Upper lobe of left lung (tissue), 4 donors: Measurements from ENCODE around the gene TFG.
"Not testable (repeated sequence)": the region's sequence is repeated elsewhere in the genome, so short reads cannot be mapped to it uniquely, and the experiment has no call there.

Experiments
- EP300 ChIP-seq, 4 donors: sonication (generic); formaldehyde crosslinking; IDR thresholded peaks; one replicate each; pipeline ENCODE4 v1.5.1; 2017; ENCODE audit warnings: antibody characterized with exemption in 4 of 4, control low read depth in 2 of 4
- POLR2AphosphoS5 ChIP-seq, 2 donors: sonication (generic); formaldehyde crosslinking; IDR thresholded peaks; one replicate each; pipeline ENCODE4 v1.5.1; 2017; ENCODE audit warnings: antibody characterized with exemption in 2 of 2
- TF ChIP-seq, protein P1 (sequence below), 6 experiments: fragments of 450-650 bp in 4 of 6; fragments of 200-600 bp in 2 of 6; sonication (generic) in 2 of 6; IDR thresholded peaks; one replicate each; pipeline ENCODE4 v1.5.1; 2016 to 2019; ENCODE audit warnings: antibody characterized with exemption in 6 of 6

- TF ChIP-seq, protein P1, sequence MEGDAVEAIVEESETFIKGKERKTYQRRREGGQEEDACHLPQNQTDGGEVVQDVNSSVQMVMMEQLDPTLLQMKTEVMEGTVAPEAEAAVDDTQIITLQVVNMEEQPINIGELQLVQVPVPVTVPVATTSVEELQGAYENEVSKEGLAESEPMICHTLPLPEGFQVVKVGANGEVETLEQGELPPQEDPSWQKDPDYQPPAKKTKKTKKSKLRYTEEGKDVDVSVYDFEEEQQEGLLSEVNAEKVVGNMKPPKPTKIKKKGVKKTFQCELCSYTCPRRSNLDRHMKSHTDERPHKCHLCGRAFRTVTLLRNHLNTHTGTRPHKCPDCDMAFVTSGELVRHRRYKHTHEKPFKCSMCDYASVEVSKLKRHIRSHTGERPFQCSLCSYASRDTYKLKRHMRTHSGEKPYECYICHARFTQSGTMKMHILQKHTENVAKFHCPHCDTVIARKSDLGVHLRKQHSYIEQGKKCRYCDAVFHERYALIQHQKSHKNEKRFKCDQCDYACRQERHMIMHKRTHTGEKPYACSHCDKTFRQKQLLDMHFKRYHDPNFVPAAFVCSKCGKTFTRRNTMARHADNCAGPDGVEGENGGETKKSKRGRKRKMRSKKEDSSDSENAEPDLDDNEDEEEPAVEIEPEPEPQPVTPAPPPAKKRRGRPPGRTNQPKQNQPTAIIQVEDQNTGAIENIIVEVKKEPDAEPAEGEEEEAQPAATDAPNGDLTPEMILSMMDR (IDR thresholded peaks at IDR 0.05), result not testable (repeated sequence)
- not testable (repeated sequence) for TF ChIP-seq EP300, POLR2AphosphoS5 (IDR thresholded peaks at IDR 0.05)
Observed at GRCh38 chr3:100666699-100667098, 42.6 kb upstream of the TFG start.
